ENCODE measurements around the gene IFNAR2.

The IFNAR2 gene

DNA sequence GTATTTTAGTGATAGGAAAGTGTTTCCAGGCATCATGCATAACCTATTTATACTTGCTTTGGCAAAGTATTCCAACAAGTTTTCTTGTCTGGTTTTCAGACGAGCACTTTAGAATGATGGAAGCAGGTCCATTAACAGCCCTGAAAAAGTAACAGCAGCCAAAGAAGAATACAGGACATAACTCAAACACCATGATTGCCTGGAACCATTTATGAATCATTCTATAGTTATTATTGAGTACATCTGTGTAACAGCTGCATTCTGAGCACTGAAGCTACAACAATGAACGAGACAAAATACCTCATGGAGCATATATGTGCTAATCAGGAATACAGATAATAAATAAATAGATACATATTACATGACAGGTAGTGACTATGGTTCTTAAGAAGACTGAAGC, 49.0 kb downstream of the IFNAR2 start:
- H3K4me1 ChIP-seq (ENCODE audit: control insufficient read depth, insufficient read depth, low read length) = no peaks in the 10 kb centered on the region
- H3K9me3 ChIP-seq (replicated peaks; ENCODE audit: low read length) = peaks cover 4% of the 10 kb centered on the region
- H3K9ac ChIP-seq (ENCODE audit: low read depth, low read length) = no peak overlapping the region
- H3K4me3 ChIP-seq (ENCODE audit: low read length) = no peak overlapping the region
- H3K27me3 ChIP-seq (ENCODE audit: control insufficient read depth, insufficient read depth, low read length) = no peaks in the 10 kb centered on the region
- no peak overlapping the region for H3K4me2 ChIP-seq (ENCODE audit: low read length)
- H3K36me3 ChIP-seq (ENCODE audit: insufficient read depth, low read length) = peaks cover 43% of the 10 kb centered on the region

DNA sequence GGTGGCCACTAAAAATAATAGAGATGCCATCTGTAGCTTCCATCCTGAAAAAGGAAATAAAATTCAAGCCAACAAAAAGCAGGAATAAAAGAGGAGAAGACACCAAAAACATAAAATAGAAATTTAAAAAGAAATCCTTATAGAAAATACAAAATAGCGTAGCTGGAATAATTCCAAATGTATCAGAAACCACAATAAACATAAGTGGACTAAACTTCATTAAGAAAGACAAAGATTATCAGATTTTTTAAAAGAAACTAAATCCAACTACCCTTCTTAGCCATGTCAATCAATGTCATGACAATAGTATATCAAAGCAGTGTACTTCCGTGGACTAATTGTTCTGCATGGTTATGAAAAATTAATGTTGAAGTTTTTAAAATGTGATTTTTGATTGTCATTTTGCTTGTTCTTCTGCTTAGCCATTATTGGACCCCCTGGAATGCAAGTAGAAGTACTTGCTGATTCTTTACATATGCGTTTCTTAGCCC, 49.6 kb downstream of the IFNAR2 start:
- H3K4me1 ChIP-seq (ENCODE audit: control insufficient read depth, insufficient read depth, low read length) = no peaks in the 10 kb centered on the region
- no peak overlapping the region for H3K4me2 ChIP-seq (ENCODE audit: low read length)
- no peaks in the 10 kb centered on the region for H3K27me3 ChIP-seq (ENCODE audit: control insufficient read depth, insufficient read depth, low read length)
- peaks cover 46% of the 10 kb centered on the region for H3K36me3 ChIP-seq (ENCODE audit: insufficient read depth, low read length)
- H3K4me3 ChIP-seq (ENCODE audit: low read length) = no peak overlapping the region
- H3K9me3 ChIP-seq (replicated peaks; ENCODE audit: low read length) = peaks cover 4% of the 10 kb centered on the region
- no peak overlapping the region for H3K9ac ChIP-seq (ENCODE audit: low read depth, low read length)

Measured in skeletal muscle satellite cell (primary cell).